ENCODE measurements around the gene SORCS1. TPM values are rescaled to one million over a fixed set of nuclear protein-coding genes. Genes with fewer than 3 reads are reported as not detected.

The SORCS1 gene
- total RNA-seq, 1 experiment from 2014 or later: not detected

- ChIA-PET CTCF (no interaction called here), RAD21 (ENCODE audit: low non-redundant PET in 1 of 2, low total read pairs in 2 of 2, uncharacterized antibody in 2 of 2, unreplicated experiment in 2 of 2) (no interaction called here), POLR2A (no interaction called here)
- no peaks in the 10 kb centered on the region for H3K9me2 ChIP-seq (ENCODE audit: insufficient read depth)
- intact Hi-C loops (cut with micrococcal nuclease): no loop called here
- no peak overlapping the region for H3K4me2 ChIP-seq (ENCODE audit: low read length)
- ATAC-seq (no peak), DNase-seq (ENCODE audit: low read depth, low spot score) (no peak)
- no peaks in the 10 kb centered on the region for H4K20me1 ChIP-seq (ENCODE audit: insufficient read depth)
- BruUV-seq (replicated peaks): no TSS peak
- no peaks in the 10 kb centered on the region for H3K4me1 ChIP-seq (ENCODE audit: control insufficient read depth in 1 of 2, insufficient read depth in 2 of 2, low read length in 2 of 2)
- H2AFZ ChIP-seq (ENCODE audit: low read depth, low read length, poor library complexity, severe bottlenecking): no peak overlapping the region
- no peak overlapping the region for H3K27ac ChIP-seq (ENCODE audit: low read depth, low read length)
- H3K79me2 ChIP-seq (ENCODE audit: insufficient read depth, low read length): no peaks in the 10 kb centered on the region
- TF ChIP-seq SRF (IDR thresholded peaks at IDR 0.05; ENCODE audit: low read depth): no peak
- no peak for TF ChIP-seq RAD21 (IDR thresholded peaks at IDR 0.05; ENCODE audit: low read depth)
- no peak for TF ChIP-seq ZFX (IDR thresholded peaks at IDR 0.05)
- TF ChIP-seq EGR1 (IDR thresholded peaks at IDR 0.05; ENCODE audit: low read depth): no peak
- H3K9me3 ChIP-seq (ENCODE audit: control insufficient read depth in 1 of 2, insufficient read depth in 1 of 2, low read depth in 1 of 2, low read length in 2 of 2): peaks cover 19 to 42% of the 10 kb centered on the region in 2 experiments; a peak in 2 of 4 replicates
- no peaks in the 10 kb centered on the region for H3K36me3 ChIP-seq (ENCODE audit: control insufficient read depth in 1 of 2, insufficient read depth in 2 of 2, low read length in 2 of 2)
- H3K27me3 ChIP-seq (ENCODE audit: insufficient read depth, low read length): no peaks in the 10 kb centered on the region
- H3K9ac ChIP-seq (ENCODE audit: low read length): no peak overlapping the region
- no peak overlapping the region for H3K4me3 ChIP-seq (replicated peaks in 1 of 2; ENCODE audit: low read depth in 1 of 2, low read length in 2 of 2)
These were observed 370.9 kb downstream of the SORCS1 start for GRCh38 chr10:106793617-106794016.

- no peak overlapping the region for H3K27ac ChIP-seq (ENCODE audit: low read depth, low read length)
- ChIA-PET POLR2A (no interaction called here), RAD21 (ENCODE audit: low non-redundant PET in 1 of 2, low total read pairs in 2 of 2, uncharacterized antibody in 2 of 2, unreplicated experiment in 2 of 2) (no interaction called here), CTCF (no interaction called here)
- H3K4me2 ChIP-seq (ENCODE audit: low read length): no peak overlapping the region
- TF ChIP-seq POLR2AphosphoS5 (IDR thresholded peaks at IDR 0.05; ENCODE audit: low read depth, low read length) (no peak), EZH2phosphoT487 (IDR thresholded peaks at IDR 0.05; ENCODE audit: borderline replicate concordance) (no peak), CTCF (IDR thresholded peaks at IDR 0.05 in 2 of 3, conservative IDR thresholded peaks at IDR 0.05 in 1 of 3; ENCODE audit: borderline replicate concordance in 1 of 3, insufficient read depth in 1 of 3, low read depth in 2 of 3, low read length in 2 of 3) (no peak)
- TF ChIP-seq, protein P1, sequence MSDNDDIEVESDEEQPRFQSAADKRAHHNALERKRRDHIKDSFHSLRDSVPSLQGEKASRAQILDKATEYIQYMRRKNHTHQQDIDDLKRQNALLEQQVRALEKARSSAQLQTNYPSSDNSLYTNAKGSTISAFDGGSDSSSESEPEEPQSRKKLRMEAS (IDR thresholded peaks at IDR 0.05): no peak
- H4K20me1 ChIP-seq (ENCODE audit: insufficient read depth): no peaks in the 10 kb centered on the region
- H3K9me3 ChIP-seq (ENCODE audit: control insufficient read depth in 1 of 2, insufficient read depth in 1 of 2, low read depth in 1 of 2, low read length in 2 of 2): peaks cover 29 to 35% of the 10 kb centered on the region in 2 experiments; a peak in 2 of 4 replicates
- H3K36me3 ChIP-seq (ENCODE audit: control insufficient read depth in 1 of 2, insufficient read depth in 2 of 2, low read length in 2 of 2): no peaks in the 10 kb centered on the region
- no peaks in the 10 kb centered on the region for H3K9me2 ChIP-seq (ENCODE audit: insufficient read depth)
- H3K4me3 ChIP-seq (replicated peaks in 1 of 2; ENCODE audit: low read depth in 1 of 2, low read length in 2 of 2): no peak overlapping the region
- intact Hi-C loops (cut with micrococcal nuclease): no loop called here
- no TSS peak for BruUV-seq (replicated peaks)
- H3K27me3 ChIP-seq (ENCODE audit: insufficient read depth, low read length): no peaks in the 10 kb centered on the region
- no peaks in the 10 kb centered on the region for H3K79me2 ChIP-seq (ENCODE audit: insufficient read depth, low read length)
- H3K9ac ChIP-seq (ENCODE audit: low read length): no peak overlapping the region
- H2AFZ ChIP-seq (ENCODE audit: low read depth, low read length, poor library complexity, severe bottlenecking): no peak overlapping the region
- H3K4me1 ChIP-seq (ENCODE audit: control insufficient read depth in 1 of 2, insufficient read depth in 2 of 2, low read length in 2 of 2): no peaks in the 10 kb centered on the region
- ATAC-seq (no peak), DNase-seq (ENCODE audit: low read depth, low spot score) (no peak)
These were observed 374.9 kb downstream of the SORCS1 start for GRCh38 chr10:106789623-106790022.

Data from HCT116 (cell line).